Brain microvascular endothelial cell (primary cell): ENCODE results near the gene ATXN7L3.

Experiments used
- DNase-seq: peaks from one replicate; pipeline ENCODE4 v3.0.0-alpha.2; 2020
- H3K27ac ChIP-seq: fragments of 250-450 bp; sonication (Bioruptor Pico); 2 replicates; pipeline ENCODE4 v1.5.1; 2020; ENCODE audit warnings: mild to moderate bottlenecking, moderate library complexity
- H3K27me3 ChIP-seq: fragments of 250-450 bp; sonication (Bioruptor Pico); replicated peaks from 2 replicates; pipeline ENCODE4 v1.5.1; 2020; ENCODE audit warnings: mild to moderate bottlenecking
- H3K36me3 ChIP-seq: fragments of 250-450 bp; sonication (Bioruptor Pico); replicated peaks from 2 replicates; pipeline ENCODE4 v1.5.1; 2020; ENCODE audit warnings: mild to moderate bottlenecking
- H3K4me3 ChIP-seq: 2 replicates; pipeline ENCODE4 v1.5.1; 2011; ENCODE audit warnings: low read depth, mild to moderate bottlenecking, control low read depth, low read length, moderate library complexity
- in situ Hi-C: cut with HindIII; loops from 2 replicates; pipeline ENCODE4 v1.10.0; 2017; ENCODE audit warnings: low sequenced_read_pairs, low pct_ligation_motif_present
- TF ChIP-seq, protein P1 (sequence below): IDR thresholded peaks from 2 replicates; pipeline ENCODE4 v1.5.1; 2011; ENCODE audit warnings: low read depth, mild to moderate bottlenecking, moderate library complexity, low read length, control low read depth, inconsistent platforms; ENCODE audit errors: missing control alignments

Gene ATXN7L3

DNA sequence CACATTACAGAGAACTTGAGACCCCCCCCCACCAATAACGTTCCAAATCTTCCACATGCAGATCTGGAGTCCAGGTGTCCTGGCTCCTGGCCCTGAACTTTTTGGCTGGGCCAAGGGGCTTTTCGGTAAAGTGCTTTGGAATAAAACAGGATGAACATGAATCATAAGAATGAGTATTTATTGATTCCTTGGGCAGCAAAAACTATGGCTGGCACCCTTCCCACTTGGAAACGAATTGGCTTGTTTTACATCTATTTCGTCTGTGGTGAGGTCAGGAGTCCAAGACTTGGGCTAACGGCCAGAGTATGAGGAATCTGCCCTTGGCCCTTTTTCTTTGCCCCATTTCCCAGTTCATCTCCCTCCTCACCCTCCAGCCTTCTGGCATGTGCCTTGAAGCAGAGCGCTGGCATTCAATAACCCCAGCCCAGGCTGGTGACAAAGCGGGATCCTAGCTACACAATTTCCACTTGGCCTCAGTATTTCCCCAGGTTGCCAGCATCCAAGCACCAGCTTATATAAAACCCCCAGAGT, 23.9 kb upstream of the ATXN7L3 start:
- no peaks in the 10 kb centered on the region for H3K27me3 ChIP-seq
- H3K4me3 ChIP-seq, result no peak overlapping the region
- in situ Hi-C loops, result no loop called here
- DNase-seq, result no peak
- TF ChIP-seq, protein P1, sequence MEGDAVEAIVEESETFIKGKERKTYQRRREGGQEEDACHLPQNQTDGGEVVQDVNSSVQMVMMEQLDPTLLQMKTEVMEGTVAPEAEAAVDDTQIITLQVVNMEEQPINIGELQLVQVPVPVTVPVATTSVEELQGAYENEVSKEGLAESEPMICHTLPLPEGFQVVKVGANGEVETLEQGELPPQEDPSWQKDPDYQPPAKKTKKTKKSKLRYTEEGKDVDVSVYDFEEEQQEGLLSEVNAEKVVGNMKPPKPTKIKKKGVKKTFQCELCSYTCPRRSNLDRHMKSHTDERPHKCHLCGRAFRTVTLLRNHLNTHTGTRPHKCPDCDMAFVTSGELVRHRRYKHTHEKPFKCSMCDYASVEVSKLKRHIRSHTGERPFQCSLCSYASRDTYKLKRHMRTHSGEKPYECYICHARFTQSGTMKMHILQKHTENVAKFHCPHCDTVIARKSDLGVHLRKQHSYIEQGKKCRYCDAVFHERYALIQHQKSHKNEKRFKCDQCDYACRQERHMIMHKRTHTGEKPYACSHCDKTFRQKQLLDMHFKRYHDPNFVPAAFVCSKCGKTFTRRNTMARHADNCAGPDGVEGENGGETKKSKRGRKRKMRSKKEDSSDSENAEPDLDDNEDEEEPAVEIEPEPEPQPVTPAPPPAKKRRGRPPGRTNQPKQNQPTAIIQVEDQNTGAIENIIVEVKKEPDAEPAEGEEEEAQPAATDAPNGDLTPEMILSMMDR, result no peak
- H3K27ac ChIP-seq, result no peak overlapping the region
- H3K36me3 ChIP-seq, result peaks cover 2% of the 10 kb centered on the region

DNA sequence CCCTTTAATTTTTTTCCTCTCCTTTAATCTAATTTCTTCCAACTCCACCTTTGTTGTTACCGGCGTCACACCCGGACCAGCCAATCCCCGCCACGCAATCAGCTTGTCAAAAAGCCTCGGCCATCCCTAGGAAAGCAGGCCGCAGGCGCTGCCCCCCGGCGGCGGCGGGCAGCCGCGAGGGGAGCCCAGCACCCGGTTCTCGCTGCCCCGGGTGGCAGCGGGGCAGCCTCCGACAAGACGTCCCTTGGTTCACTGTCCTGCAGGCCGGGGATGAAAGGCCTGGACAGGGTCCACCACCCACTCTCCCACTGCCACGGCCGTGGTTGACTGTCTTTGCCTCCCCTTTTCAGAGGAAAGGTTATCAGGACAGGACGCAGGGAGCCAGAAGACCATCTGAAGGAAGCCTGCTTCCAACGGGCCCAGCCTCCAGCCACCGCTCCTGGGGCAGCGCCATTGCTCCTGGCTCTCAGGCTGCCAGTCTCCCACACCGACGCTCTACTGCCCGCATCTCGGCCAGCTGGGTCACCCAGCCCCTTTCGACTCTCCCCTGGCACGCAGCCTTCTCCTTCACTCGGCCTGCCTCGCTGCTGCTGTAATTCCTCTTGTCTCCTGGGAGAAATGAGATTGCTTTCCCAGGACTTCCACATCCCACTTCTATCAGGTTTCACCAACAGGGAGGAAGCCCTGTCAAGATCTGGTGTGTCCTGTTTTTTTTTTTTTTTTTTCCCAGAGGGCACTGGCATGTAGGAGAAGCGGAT, 22.6 kb upstream of the ATXN7L3 start:
- Histone ChIP-seq H3K4me3 (peak overlapping the region; percentile 82), H3K36me3 (peaks cover 2% of the 10 kb centered on the region), H3K27ac (peak overlapping the region; percentile 29), H3K27me3 (no peaks in the 10 kb centered on the region)
- in situ Hi-C loops, result no loop called here
- DNase-seq, result peak; percentile 59
- TF ChIP-seq, protein P1, result peak; percentile 18

DNA sequence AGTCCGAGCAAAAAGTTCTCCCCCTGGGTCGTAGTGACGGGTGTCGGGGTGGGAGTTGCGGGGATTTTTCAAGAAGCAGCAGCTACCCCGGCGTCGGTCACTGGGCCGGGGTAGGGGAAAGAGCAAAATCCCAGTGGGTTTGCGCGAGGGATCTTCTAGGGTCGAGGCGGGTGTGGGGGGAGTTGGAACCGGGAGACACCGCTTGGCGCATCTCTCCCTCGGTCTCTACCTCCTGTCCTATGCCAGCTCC, 22.1 kb upstream of the ATXN7L3 start:
- H3K36me3 ChIP-seq, result peaks cover 4% of the 10 kb centered on the region
- TF ChIP-seq, protein P1, result no peak
- H3K27ac ChIP-seq, result peak overlapping the region; percentile 29
- H3K27me3 ChIP-seq, result no peaks in the 10 kb centered on the region
- DNase-seq, result no peak
- in situ Hi-C loops, result no loop called here
- H3K4me3 ChIP-seq, result peak overlapping the region; percentile 82

DNA sequence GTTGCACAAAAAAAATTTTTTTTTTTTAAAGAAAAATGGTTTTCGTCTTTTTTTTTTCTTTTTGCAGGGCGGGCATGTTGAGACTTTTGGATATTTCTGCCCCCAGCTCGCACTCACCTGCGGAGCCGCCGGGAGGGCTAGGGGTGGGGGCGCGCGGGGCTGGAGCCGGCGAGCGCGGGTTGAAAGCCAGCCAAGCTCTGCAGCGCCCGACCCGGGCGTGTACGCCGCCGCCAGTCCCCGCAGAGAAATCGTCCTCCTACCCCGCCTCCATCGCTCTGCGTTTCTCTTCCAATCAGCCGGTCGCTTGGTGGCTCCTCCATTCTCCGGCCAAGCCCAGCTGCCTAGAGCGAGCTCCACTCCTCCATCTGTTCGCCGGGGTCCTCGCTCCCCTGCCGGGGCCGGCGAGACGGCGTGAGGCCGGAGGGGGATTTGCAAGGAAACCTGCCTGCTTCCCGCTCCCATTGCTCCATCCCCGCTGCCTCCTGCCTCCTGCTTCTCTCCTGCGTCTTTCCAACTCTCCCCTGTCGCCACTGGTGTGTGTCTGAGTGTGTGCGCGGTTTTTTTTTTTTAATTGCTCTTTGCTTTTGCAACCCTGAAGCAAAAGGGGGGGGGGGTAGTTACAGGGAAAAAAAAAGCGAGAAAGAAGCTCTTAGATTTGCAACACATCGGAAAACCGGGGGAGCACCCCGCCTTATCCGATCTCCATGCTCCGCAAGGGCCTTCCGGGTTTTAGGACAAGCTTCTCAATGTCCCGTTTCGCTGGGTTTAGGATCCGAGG, 21.6 kb upstream of the ATXN7L3 start:
- TF ChIP-seq, protein P1, result no peak
- peak; percentile 73 for DNase-seq
- H3K27ac ChIP-seq, result peak overlapping the region; percentile 29
- H3K36me3 ChIP-seq, result peaks cover 9% of the 10 kb centered on the region
- H3K27me3 ChIP-seq, result no peaks in the 10 kb centered on the region
- H3K4me3 ChIP-seq, result peak overlapping the region; percentile 82
- in situ Hi-C loops, result no loop called here

DNA sequence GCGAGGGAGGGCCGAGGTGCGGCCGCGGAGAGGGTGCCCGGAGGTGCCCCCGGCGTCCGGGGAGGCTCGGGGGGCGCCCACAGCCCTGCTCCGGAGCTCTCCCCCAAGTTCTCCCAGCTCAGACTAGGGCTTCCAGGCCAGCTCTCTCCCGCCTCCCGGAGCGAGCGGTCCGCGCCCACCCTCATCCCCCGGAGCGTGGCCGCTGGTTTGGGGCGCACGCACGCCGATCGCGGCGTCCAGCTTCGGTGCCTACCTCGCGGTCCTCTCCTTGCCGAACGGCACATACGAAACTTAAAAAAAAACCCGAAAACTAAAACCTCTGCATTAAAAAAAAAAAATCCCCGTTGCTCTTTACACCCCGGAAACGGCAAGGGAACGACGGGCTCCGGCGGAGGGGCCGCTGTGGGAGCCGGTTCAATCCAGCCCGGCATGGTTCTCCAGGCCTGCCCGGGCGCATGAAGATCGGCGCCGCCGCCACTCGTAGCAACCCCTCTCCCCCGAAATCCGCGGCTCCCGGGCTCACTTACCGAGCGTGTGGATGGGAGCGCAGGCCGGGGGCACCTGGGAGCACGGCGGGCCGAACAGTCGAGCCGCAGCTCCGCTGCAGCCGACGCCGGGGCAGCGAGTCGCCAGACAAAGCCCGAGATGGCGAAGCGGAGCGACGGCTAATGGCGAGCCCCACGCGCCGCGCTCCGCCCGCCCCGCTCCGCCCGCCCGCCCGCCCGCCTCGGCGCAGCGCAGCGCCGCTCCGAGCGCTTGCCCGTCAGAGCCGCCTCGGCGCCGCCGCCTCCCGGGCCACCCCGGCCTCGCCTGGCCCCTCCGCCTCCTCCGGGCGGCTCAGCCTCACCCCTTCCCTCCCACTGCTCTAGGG, 20.8 kb upstream of the ATXN7L3 start:
- DNase-seq, result no peak
- H3K36me3 ChIP-seq, result peaks cover 18% of the 10 kb centered on the region
- H3K4me3 ChIP-seq, result peak overlapping the region; percentile 82
- in situ Hi-C loops, result no loop called here
- TF ChIP-seq, protein P1, result no peak
- H3K27me3 ChIP-seq, result no peaks in the 10 kb centered on the region
- H3K27ac ChIP-seq, result peak overlapping the region; percentile 74
